Cerebellar cortex (tissue), 1 donor: ENCODE measurements around the gene ZNF394.

Source experiments
- DNase-seq: peaks from one replicate; pipeline ENCODE4 v3.0.0-alpha.2; 2015; ENCODE audit warnings: low spot score

Gene ZNF394

DNA sequence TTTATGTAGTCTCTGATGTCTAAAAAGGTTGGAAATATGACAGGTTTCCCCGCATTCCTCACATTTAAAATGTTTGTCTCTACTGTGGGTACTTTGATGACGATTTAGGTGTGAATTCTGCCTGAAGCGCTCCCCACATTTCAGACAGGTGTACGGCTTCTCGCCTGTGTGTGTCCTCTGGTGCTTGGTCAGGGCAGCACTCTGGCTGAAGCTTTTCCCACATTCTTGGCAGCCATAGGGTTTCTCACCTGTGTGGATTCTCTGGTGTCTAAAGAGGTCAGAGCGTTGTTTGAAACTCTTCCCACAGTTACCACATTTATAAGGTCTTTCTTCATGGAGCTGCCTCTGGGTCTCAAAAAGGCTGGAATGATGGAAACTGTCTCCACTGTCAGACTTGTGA is 6.3 kb downstream of the ZNF394 start:
- DNase-seq, result no peak

DNA sequence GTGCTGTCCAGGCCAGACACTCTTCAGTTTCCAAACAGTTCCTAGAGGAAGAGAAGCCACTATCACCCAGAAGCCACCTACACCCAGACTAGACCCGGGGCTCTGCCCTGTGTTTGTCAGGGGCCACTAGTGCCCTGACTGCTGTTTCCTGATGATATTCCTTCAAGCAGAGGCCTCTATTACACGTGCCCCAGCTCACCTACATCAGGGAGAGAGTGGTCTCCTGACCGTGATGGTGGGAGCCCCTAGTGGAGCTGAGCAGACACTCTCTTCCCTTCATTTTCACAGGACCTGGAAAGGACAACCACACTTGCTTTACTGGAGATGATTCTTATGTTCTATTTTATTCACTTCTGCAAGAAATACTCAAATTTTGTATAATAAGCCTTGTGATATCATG is 9.2 kb downstream of the ZNF394 start:
- DNase-seq, result no peak

DNA sequence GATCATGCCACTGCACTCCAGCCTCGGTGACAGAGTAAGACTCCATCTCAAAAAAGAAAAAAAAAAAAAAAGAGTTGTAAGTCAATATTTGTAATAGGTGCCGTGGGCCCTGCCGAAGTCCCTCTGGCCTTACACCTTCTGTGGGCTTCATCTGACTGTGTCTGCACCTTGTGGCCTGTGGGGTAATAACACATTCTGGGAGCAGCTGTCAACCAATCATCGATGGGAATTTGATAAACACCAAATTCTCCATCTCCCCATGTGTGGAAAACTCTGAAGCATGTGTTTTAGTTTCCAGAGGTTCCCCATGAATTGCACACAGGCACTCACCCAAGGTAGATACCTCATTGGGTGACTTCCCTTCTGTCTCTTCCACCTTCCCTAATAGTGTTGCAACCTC is 10.8 kb downstream of the ZNF394 start:
- no peak for DNase-seq

DNA sequence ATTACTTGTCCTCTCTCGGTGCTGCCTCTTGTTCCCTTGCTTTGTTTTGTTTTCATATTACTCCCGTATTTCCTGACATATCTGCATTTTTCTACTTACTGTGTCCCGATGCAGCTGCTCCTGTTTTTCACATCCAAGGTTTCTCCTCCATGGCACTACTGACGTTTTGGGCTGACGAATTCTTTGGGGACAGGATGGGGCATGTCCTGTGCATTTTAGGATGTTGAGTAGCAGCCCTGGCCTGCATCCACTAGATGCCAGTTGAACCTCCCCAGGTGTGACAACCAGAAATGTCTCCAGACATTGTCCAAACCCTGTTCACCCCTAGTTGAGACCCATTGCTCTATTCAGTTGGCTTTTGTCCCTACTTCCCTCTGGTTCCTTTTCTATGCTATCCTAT is 15.0 kb downstream of the ZNF394 start:
- DNase-seq, result no peak

DNA sequence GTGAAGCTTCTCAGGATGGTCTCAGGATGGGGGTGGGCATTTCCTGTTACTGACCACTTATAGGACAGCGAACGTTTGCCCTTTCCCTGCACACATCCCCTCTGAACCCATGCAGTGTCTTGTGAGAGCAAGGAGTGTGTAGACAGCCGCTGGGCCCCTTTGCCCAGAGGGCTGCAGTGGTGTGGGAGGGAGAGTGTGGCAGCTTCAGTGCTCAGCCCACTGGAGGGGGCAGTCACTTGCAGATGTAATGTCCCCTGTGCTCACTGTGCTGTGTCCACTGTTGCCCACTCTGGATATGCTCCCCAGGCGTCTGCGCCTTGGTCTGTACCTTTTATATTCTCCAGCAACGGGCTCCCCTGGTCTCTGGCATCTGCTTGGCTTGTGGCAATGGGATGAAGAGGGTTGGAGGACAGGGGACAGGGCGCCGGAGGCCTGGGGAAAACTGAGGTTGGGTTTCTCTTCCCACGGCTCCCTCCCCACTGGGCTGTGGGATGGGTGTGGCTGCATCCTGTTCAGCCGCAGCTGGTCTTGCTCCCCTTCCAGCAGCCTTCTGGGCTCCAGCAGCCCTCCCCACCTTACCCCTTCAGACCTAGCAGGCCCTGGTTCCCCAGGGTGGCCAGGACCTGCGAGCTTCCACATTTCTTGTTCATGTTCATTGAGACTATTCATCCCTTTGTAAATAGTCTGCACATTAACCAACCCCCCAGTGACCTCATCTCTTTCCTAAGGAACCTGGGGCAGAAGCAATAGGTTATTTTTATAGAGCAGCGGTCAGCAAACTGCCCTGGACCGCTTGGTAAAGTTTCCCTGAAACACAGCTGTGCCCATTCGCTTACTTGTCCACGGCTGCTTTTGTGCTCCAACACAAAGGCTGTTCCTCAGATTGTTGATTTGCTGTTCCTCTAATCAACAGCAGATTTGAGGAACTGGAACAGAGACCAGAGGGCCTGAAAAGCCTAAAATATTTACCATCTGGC is 21.3 kb downstream of the ZNF394 start:
- DNase-seq, result no peak

DNA sequence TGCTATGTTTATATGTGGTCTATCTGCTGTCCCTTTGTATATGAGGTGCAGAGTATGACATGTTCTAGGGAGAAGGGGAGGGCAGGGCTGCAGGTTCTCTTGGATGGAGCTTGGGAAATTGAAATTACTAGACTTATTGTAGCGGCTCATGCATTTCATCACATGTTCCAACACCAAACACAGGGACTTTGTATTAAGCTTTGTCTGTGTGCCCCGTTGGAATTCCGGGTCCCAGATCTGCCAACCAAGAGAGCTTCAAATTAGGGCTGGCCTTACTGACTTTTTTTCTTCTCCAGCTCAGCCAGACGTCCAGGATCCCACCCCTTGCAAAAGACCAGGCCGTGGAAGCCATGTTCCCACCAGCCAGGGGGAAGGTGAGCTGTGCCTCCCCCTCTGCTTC is 24.0 kb downstream of the ZNF394 start:
- no peak for DNase-seq

DNA sequence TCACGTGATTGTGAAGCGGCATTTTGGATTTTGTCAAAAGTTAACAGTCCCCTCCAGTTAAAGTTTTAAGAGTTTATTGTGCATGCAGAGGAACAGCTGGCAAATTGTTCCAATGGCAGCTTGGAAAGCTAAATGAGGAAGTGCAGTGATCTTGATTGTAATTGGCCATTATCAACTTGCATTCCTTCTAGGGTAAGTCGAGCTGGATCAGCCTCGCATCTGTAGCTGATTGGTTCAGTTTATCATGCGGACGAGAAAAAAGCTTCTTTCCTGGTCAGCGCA is 26.8 kb downstream of the ZNF394 start:
- DNase-seq, result peak; percentile 31

DNA sequence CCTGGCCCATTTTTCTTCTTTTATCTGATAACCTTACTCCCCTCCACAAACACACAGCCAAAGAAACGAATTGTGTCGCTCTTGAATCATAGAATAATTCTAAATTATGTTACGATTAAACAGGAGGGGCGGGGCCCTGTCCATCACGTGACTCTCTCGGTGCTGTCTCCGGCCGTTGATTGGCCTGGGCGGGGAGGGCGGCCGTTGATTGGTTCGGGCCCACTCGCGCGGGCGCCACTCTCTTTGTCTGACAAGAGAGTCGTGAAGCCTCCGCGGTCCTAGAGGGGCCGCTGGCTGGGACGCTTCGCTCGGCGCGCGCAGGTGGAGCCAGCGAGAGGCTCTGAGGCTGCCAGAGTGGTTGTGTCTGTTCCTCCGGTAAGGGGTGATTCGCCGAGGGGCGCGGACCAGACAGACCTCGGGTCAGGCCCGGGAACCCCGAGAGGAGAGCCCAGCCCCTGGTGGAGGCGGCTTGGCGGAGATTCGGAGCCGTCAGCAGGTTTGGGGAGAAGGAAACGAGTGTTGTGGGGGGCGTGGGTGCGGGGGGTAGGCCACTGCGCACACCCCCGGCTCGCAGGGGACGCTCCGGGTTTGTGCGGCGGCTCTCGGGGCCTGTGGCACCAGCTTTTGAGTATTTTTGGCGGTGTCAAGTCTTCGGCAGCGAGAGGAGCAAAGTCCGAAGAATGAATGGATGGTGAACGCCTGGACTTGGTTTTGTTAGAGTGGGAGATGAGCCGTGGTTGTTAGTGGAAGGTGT is 27.3 kb downstream of the ZNF394 start, which contains the start of gene ZNF789:
Gene ZNF789 (plus strand): TSS at position 330 of the 754 bp plus-strand sequence. CDS start 3,567 bp downstream, outside the sequence.
- DNase-seq, result peak; percentile 97

DNA sequence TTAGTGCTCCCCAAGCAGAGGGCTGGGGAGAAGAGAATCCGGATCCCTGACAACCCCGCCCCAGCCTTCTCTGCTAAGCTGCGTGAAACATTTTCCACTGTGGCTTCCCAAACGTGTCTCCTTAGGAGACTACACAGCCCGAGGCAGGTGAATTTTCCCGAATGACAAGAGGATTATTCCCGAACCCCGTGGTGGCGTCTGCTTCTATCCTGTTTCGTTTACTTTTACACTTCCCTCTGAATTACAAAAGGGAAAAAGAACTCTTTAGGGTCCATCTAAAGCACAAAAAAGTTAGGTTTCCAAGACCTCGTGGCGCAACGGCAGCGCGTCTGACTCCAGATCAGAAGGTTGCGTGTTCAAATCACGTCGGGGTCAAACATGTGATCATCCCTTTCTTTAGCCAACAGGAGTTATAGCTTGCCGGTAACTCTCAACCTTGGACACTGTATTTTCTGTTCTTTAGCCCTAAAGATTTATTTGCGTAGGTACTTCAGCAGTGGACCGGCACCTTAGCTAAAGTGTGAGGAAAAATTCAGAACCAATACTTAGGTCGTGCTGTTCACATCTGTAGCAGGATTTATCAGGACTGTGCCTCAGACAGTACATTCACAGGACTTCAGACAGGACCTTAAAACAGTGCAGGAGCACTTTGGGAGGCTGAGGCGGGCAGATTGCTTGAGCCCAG is 30.6 kb downstream of the ZNF394 start:
- DNase-seq, result peak; percentile 68

DNA sequence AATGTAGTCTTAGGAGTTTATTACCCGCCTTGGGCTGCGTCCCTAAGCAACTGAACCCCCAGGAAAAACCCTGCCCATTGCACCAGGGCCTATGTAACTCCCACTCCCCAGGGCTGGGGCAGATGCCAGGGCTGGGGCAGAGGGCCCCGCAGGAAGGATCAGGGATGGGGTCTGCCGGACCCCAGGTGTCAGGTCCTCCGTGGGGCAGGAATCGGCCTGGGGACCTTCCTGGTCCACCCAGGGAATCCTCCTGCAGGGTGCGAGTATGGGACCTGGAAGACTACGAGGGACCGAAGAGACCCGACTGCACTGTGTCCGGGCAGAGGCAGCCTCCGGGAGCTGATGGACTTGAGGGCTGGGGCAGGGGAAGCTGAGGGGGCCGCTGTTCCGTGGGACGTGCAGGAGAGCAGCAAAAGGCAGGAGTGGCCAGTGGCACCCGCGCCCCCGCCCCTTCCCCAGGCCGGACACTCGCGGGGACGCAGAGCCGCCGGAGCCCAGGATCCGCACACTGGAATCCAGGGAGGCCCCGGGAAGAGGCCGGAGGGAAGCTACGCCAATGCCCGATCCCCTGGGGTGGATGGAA is 31.7 kb downstream of the ZNF394 start:
- DNase-seq, result no peak

DNA sequence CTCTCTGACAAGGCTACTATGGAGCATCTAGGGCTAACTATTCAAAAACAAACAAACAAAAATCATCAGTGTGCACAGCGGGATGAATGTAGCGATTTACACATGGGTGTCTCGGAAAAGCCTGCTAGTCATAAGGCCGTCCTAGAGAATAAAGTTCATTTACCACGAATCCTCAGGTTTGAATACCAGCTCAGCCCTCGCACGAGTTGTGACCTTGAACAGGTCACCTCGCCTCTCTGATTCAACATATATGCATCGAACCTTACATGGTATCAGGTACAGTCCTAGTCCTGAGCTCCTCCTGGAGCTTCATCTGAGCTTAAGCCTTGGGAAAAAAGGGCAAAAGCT is 34.7 kb downstream of the ZNF394 start:
- DNase-seq, result no peak

DNA sequence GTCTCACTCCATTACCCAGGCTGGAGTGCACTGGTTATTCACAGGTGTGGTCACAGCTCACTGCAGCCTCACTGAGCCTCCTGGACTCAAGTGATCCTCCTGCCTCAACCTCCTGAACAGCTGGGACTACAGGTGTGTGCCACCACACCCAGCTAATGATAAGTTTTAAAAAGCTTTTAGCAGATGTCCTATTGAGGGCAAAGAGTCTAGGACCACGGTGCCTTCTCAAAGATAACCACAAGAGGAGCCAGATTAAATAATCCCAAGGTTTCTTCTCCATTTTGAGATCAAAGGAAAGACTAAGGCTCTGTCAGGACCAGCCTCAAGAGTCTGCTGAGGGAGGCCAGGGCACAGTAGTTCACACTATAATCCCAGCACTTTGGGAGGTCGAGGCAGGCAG is 38.9 kb downstream of the ZNF394 start:
- DNase-seq, result no peak

DNA sequence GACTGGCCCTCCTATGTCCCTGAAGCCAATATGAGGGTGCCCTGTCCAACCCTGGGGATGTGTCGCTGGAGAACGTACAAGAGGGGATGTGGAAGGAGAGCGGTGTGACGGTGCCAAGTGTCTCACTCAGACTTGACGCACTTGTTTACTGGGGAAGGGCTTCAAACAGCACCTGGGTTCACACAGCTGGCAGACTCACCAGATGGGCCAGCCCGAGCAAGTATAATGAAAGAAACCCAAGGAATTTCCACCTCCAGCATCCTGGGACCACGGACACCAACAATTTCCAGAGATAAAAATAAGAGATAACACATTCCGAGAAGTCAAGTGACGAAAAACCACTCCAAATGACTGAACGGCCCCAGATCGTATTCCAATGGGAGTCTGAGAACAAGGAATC is 39.4 kb downstream of the ZNF394 start:
- DNase-seq, result no peak

DNA sequence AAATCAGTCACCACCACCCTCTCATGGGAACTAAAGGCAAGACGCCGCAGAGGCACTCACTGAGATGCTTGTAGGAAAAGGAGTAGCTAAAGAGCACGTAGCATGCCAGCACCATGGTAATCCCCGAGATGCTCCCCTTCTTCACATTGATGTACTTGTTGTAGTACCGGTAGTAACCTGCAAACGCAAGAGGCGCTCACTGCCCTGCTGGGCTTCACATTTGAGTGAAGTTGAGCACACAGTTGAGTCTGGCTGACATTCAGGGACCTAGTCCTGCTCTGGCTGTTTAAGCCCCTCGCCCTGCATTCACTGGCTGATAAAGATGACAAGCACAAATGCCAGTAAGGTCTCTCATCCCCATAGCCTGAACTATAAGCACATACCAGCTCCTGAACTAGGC is 41.0 kb downstream of the ZNF394 start:
- DNase-seq, result peak; percentile 42

DNA sequence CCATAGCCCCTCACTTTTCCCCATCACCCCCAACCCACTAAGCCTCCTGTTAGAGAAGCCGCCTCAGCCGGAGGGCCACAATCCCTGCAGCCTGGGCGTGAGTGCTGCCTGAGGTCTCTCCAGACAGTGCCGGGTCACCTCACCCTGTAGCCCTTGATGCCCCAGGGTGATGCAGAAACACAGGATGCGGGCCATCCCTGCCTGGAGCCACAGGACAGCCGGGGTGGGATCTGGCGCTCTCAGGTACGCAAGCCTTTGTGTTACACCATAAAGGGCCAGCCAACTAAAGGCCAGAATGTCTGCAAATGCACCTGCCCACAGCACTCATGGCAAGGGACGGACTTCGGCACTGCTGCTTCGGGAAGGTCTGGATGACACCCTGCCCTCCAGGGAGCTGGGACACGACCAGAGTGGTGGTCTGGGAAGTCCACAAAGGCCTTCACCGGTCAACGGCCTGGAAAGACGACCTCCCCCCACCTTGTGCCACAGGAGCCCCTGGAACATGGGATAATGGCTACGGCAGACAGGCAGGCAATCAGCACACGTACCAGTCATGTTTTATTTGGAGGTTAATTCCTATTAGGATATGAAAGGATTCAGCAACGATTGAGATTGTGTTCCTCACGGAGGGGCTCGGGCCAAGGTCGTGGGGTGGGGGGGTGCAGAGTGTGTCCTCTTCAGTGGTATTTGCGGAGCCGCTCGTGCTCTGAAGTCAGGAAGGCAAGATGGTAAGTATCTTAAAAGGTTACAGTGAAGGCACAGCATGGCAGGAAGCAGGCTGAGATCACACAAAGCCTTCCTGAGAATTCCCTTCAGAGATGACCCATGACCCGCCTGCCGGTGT is 42.2 kb downstream of the ZNF394 start:
- no peak for DNase-seq

DNA sequence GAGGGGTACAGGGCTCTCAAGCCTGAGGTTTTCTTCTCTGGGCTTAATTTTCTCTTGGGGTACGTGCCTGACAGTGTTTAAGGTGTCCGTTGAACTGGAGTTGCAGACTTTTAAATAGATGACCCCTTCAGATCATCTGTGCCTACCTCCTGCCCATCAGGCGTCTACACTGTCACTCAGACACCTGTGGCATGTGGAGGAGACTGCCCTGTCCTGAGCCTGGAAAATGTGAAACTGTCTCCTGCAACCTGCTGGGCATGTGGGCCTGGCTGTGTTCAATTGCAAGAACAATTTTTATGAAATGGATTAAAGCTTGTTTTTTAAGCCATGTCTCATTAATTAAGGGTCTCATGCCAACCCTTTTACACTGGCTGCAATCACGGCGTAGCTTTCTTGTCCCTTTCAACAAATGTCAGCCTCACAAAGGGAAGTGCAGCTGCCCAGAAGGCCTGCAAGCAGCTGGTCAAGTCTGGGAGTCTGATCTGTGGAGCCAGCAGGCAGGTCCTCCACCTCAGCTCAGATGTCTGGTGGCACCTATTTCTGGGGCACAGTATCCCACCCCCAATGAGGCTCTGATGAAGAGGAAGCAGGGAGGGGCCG is 42.9 kb downstream of the ZNF394 start:
- DNase-seq, result no peak

DNA sequence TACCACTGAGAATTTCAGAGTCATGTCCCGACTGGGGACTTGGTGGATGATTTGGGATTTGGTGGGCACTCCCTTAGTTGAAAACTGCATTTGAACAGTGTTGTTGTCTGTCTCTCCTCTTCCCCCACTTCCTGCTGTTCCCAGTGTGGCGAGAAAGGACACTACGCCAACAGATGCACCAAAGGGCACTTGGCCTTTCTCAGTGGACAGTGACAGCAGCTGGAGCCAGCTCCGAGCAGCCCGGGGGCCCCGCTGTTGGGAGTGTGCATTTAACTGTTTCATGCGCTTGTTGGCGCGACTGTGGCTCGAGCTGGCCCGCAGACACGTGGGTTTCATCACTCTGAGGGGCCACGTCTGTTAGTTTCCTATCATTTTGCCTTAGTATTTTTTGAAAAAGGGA is 43.8 kb downstream of the ZNF394 start:
- DNase-seq, result no peak

DNA sequence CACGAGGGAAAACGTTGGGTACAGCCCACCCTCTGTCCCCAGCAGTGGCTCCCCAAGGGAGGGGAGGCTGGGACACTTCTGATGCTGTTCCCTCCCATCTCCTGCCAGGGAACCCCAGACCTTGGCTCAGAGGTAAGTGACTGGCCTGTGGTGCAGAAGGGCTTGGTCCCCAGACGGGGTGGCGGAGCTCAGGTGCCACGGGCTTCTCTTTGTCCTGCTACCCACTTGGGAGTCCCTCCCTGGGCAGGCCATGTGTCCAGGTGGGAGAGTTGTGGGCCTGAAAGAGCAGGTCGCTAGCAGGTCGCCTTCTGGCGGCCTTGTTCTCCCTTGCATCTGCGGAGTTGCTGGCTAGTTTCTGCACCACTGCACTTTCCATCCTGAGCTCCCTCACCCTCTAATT is 44.2 kb downstream of the ZNF394 start:
- no peak for DNase-seq

DNA sequence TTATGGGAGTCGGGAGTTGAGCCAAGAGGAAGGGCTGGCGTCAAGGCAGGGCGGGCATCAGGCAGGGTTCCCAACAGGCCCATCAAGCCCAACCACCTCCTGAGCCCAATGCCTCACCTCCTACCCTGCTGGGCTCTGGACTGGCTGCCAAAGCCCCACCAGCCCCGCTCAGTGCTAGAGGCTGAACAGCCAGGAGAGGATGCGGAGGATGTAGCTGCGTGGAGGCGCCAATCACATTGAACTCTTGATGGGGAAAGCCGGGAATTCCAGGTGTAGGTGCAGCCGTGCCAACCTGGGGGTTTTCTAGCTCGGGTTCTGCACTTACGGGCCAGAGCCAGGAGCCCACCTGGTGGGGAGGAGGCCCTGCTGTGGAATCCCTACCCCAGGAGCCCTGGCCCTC is 47.0 kb downstream of the ZNF394 start:
- DNase-seq, result no peak

DNA sequence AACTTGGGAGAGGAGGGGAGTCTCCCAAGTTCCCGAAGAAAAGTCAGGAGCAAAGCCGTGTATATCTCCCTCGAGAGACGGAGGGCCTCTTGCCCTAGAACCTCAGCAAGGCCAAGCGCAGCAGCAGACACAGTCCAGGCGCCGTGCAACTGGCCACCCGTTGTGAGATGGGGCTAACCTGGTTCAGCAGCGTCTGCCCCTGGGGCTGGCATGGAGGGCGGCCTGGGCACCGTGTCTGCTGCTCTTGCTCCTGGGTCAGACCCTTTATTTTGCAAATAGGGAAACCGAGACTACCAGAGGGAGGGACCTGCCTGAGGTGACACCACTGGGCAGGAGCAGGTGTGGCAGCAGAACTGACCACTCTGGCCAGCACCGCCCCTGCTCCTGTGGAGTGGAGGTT is 47.5 kb downstream of the ZNF394 start:
- DNase-seq, result no peak

DNA sequence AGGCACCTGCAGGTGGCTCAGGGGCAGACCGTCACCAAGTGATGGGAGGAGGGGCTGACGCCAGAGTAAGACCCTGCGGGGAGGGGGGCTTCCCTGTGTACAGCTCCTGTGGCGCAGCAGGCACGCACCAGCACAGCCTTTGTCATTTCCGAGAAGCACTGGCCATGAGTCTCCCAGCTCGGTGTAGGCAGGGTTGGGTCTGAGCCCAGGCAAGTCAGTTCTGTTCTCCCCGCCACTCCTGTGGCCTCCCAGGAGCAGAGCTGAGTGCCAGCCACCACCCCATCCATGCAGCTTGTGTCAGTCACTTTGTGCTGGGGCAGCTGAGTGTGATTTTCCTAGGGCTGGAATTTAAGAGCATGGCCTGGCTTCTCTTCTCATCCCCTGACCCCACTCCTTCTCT is 48.1 kb downstream of the ZNF394 start:
- no peak for DNase-seq
